ENCODE data around the gene LRRC74B. TPM values are rescaled to one million over a fixed set of nuclear protein-coding genes. Genes with fewer than 3 reads are reported as not detected.

Gene LRRC74B, protein sequence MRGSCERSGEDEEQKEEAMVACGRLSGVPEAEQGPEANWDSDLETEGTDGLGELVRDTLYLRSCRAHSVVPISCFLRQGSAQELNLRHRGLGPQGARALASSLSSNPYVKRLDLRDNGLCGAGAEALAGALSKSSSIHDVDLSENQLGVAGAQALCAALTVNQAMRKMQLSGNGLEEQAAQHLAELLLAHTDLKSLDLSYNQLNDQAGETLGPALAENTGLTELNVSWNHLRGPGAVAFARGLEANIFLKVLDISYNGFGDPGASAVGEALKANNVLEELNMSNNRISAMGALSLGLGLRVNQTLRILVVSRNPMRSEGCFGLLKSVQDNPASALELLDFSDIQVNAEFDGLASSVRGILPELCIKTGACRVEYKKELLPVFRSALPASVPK
- total RNA-seq = not detected

DNA sequence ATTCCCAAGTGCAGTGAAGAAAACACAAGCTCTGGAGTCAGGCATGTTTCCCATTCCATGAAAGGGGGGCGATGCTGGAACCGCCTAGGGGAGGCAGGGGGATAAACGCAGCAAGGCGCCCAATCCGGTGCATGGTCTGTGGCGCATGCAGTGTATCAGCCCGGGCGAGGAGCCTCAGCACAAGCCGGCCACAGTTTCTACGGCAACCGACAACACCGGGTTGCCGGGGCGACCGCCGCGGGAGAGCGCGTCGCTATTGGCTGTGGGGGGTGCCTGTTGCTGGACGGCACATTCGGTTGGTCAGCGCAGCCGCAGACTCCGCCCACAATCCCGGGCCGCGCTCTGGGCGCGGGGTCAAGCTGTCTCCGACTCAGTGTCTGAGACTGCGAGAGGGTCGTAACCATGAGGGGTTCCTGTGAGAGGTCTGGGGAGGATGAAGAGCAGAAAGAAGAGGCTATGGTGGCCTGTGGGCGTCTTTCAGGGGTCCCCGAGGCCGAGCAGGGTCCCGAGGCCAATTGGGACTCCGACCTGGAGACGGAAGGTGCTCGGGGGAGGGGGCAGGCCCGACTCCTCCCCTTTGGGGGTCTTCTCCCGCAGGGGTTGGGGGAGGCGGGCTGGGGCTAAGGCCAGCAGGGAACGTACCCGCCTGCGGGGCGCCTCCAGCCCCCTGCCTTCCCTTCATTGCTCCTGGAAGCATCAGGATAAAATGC is at the start of gene LRRC74B:
Gene LRRC74B, plus strand, starts transcription at position 362 of the 710 bp plus-strand sequence. Its CDS starts 41 bp downstream, at position 403.
- no peak for TF ChIP-seq CTCF (IDR thresholded peaks at IDR 0.05; ENCODE audit: low read depth)

GRCh38 chr22:20996031-20996410 is 49.7 kb upstream of the LRRC74B start:
- no peak for TF ChIP-seq CTCF (IDR thresholded peaks at IDR 0.05; ENCODE audit: low read depth)

- TF ChIP-seq CTCF (IDR thresholded peaks at IDR 0.05; ENCODE audit: low read depth) = no peak
These were observed 48.9 kb upstream of the LRRC74B start for GRCh38 chr22:20996598-20997535.

GRCh38 chr22:20997536-20998257 is 48.0 kb upstream of the LRRC74B start:
- no peak for TF ChIP-seq CTCF (IDR thresholded peaks at IDR 0.05; ENCODE audit: low read depth)

DNA sequence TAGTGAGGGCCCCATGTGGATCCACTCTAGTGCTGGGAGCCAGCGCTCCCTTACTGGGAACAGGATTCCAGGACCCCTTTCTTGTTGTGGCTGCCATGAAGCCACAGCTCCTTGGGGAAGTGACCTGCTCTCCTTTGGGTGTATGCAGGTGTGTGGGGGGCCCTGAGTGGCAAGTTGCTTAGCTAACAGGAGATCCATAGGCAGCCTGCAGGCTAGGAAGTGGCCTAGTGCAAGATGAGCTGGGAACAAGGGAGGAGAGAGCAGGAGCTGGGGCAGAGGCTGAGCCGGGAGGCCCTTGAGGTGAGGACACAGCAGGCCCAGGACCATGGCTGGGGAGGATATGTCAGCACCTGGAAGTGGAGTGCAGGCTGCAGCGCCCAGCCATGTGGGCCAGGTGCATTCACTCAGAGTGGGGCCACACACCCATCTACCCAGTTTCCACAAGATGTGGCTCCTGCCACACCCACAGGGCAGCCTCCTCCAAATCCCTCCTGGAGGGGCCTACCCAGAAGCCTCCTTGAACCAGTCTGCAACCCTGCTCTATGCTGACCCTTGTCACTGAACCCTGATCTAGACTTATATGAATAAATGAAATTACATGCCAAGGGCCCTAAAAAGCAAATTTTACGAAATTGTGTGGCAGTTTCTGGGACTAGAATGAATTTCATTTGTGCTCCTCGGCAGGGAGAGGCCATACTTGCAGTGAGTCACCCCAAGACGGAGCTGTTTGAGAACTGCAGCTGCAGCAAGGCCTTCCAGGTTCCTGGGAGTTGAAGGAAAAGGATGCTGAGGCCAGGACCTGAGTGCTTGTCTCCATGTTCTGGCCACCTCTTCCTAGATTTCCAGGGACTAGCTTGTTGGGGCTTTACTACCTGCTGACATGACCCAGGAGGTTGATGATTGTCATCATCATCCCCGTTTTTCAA is 47.1 kb upstream of the LRRC74B start:
- TF ChIP-seq CTCF (IDR thresholded peaks at IDR 0.05; ENCODE audit: low read depth) = no peak
